BJ (cell line): ENCODE data around the gene DACT2. TPM values are rescaled to one million over a fixed set of nuclear protein-coding genes. Genes with fewer than 3 reads are reported as not detected.
"Not testable (repeated sequence)": the region's sequence is repeated elsewhere in the genome, so short reads cannot be mapped to it uniquely, and the experiment has no call there.

Experiments
- CTCF ChIA-PET: fragments of 350-600 bp; formaldehyde crosslinking; extraction: SDS; loops from one replicate; lab custom pipeline; 2021; ENCODE audit warnings: antibody characterized with exemption, inconsistent platforms; lab: Yijun Ruan, JAX
- POLR2A ChIA-PET: fragments of 300-600 bp; sonication (Branson Sonifier 250); formaldehyde crosslinking; extraction: SDS; loops from one replicate; lab custom pipeline; 2021; ENCODE audit warnings: antibody characterized with exemption; lab: Charles Lee
- DNase-seq: peaks from one replicate; pipeline ENCODE4 v3.0.0-alpha.2; 2011; ENCODE audit warnings: low read depth
- H3K27me3 ChIP-seq: 2 replicates; pipeline ENCODE4 v1.6.0; 2011; ENCODE audit warnings: low read length; ENCODE audit not compliant: control insufficient read depth, insufficient read depth
- H3K36me3 ChIP-seq: 2 replicates; pipeline ENCODE4 v1.5.1; 2011; ENCODE audit warnings: low read length; ENCODE audit not compliant: control insufficient read depth, insufficient read depth
- H3K4me3 ChIP-seq: 2 replicates; pipeline ENCODE4 v1.5.1; 2011; ENCODE audit warnings: low read depth, mild to moderate bottlenecking, control low read depth, low read length
- polyA plus RNA-seq: library from polyadenylated mRNA; depleted of rRNA; stranded (reverse); fragments of >200 nt; gene quantifications from 2 replicates; pipeline ENCODE4 v1.2.3, GENCODE V29; 2011
- TF ChIP-seq, protein P1 (sequence below): IDR thresholded peaks from 2 replicates; pipeline ENCODE4 v1.5.1; 2011; ENCODE audit warnings: low read depth, mild to moderate bottlenecking, control low read depth, inconsistent platforms, low read length, moderate library complexity; ENCODE audit not compliant: insufficient read depth

The DACT2 gene
- polyA plus RNA-seq, 1 experiment, result not detected

DNA sequence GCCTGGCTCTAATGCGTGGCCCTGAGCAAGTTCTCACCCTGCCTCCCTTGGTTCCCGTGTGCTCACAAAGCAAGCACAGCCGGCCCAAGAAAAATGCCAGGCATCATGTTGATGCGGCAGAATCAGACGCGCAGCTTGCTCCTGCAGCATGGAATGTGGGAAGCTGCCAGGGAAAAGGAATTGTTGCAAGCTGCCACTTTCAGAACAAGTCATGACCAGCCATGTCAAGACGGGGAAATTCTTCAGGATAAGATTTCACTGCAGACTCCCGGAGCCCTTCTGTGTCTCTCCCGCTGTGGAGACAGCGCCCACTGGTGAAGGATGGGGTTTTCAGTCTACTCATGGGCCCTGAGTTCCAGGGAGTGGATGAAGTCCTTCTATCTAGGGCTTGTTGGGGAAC, 4.6 kb downstream of the DACT2 start:
- CTCF ChIA-PET, result no interaction called here
- POLR2A ChIA-PET, result no interaction called here
- no peak overlapping the region for H3K4me3 ChIP-seq

DNA sequence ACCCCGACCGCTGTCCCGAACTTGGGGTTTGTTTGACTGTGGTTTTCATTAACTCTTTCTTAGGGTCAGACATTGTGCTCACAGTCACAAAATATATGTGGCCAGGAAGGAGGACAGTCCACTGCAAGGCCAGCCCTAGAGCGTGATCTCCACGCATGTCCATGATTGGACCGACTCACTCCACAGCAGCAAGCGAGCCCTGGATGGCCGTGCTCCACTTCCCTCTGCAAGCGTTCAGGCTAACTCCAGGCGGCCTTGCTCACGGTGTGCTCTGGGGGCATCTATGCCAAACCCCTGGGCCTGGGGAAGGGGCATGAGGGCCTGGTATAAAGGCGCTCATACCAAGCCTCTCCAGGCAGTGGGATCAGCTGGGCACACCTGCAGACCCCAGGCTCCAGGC, 5.6 kb downstream of the DACT2 start:
- Histone ChIP-seq H3K36me3 (no peaks in the 10 kb centered on the region), H3K27me3 (no peaks in the 10 kb centered on the region), H3K4me3 (no peak overlapping the region)
- DNase-seq, result no peak
- TF ChIP-seq, protein P1, sequence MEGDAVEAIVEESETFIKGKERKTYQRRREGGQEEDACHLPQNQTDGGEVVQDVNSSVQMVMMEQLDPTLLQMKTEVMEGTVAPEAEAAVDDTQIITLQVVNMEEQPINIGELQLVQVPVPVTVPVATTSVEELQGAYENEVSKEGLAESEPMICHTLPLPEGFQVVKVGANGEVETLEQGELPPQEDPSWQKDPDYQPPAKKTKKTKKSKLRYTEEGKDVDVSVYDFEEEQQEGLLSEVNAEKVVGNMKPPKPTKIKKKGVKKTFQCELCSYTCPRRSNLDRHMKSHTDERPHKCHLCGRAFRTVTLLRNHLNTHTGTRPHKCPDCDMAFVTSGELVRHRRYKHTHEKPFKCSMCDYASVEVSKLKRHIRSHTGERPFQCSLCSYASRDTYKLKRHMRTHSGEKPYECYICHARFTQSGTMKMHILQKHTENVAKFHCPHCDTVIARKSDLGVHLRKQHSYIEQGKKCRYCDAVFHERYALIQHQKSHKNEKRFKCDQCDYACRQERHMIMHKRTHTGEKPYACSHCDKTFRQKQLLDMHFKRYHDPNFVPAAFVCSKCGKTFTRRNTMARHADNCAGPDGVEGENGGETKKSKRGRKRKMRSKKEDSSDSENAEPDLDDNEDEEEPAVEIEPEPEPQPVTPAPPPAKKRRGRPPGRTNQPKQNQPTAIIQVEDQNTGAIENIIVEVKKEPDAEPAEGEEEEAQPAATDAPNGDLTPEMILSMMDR, result no peak
- ChIA-PET POLR2A (no interaction called here), CTCF (interaction anchor here (0.6 kb wide), 1 partner anchor 73 kb away, joined by 3 read pairs; no protein-coding TSS in a partner anchor)

More for the DNA sequence above, 4.6 kb downstream of the DACT2 start:
- no peaks in the 10 kb centered on the region for H3K36me3 ChIP-seq
- TF ChIP-seq, protein P1, result no peak
- H3K27me3 ChIP-seq, result no peaks in the 10 kb centered on the region
- DNase-seq, result no peak

DNA sequence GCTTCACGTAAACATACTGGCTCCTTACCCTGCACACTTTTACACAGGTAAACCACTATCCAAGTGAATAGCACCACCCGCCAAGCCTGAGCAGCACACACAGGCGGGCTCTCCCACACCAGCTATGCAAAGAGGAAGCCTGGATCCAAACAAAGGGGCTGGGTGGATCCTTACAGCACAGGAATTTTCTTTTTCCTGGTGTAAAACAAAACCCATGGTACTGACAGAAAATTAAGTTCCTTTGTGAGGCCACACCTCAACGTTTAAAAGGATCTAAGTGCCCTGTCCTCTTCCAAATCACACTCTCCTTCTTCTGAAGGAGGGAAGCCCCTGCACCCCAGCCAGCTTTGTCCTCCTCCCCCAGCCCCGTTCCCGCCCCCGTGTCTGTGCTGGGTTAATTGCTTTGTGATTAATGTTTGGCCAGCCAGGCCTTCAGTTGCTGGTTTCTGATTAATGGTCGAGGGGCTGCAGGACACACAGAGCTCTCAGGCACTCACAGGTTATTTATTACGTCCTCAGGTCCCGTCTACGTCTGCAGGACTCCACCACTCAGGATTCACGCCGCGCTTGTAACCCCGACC, 6.1 kb downstream of the DACT2 start:
- H3K27me3 ChIP-seq, result no peaks in the 10 kb centered on the region
- TF ChIP-seq, protein P1, result no peak
- ChIA-PET CTCF (interaction anchor here (0.6 kb wide), 1 partner anchor 72 kb away, joined by 3 read pairs; no protein-coding TSS in a partner anchor), POLR2A (no interaction called here)
- no peak for DNase-seq
- H3K36me3 ChIP-seq, result no peaks in the 10 kb centered on the region
- H3K4me3 ChIP-seq, result no peak overlapping the region

DNA sequence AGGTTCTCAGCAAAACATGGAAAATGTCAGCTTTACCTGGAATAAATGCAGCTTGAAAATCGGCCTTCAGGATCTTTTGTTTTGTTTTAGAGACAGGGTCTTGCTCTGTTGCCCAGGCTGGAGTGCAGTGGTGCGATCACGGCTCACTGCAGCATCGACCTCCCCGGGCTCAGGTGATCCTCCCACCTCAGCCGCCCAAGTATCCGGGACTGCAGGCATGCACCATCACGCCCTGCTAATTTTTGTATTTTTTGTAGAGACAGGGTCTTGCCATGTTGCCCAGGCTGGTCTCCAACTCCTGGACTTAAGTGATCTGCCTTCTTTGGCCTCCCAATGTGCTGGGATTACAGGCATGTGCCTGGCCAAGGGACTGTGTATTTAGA, 7.5 kb downstream of the DACT2 start:
- H3K36me3 ChIP-seq, H3K27me3 ChIP-seq, DNase-seq, H3K4me3 ChIP-seq, POLR2A ChIA-PET, CTCF ChIA-PET: not testable (repeated sequence)

DNA sequence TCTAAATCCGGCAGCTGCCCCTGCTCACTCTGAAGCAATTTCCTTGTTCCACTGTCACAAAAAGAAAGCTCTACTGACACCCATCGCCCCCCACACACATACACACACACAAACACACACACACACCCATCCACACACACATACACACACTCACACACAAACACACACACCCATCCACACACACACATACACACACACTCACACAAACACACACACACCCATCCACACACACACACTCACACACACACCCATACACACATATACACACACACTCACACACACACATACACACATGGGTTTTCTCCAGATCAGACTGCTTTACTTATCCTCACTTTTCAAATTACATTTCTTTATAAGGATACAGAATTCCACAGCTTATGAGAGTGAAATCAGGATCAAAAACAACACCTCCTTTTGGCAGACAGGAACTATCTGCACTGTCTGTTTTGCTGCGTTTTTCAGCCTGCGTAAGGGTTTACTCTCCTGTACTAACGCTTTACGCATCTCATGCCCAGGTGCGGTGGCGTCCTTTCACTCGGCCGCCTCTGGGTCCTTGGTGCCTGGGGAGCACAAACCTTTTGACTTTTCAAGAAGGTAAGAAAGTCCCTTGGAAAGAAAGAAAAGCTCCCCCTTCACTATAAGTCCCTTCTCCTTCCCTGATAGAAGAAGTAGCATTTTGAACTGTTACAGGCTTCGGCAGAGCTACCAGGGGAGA, 8.0 kb downstream of the DACT2 start:
- CTCF ChIA-PET, result no interaction called here
- H3K27me3 ChIP-seq, result no peaks in the 10 kb centered on the region
- H3K4me3 ChIP-seq, result no peak overlapping the region
- no peak for DNase-seq
- no peaks in the 10 kb centered on the region for H3K36me3 ChIP-seq
- TF ChIP-seq, protein P1, result no peak
- POLR2A ChIA-PET, result no interaction called here

DNA sequence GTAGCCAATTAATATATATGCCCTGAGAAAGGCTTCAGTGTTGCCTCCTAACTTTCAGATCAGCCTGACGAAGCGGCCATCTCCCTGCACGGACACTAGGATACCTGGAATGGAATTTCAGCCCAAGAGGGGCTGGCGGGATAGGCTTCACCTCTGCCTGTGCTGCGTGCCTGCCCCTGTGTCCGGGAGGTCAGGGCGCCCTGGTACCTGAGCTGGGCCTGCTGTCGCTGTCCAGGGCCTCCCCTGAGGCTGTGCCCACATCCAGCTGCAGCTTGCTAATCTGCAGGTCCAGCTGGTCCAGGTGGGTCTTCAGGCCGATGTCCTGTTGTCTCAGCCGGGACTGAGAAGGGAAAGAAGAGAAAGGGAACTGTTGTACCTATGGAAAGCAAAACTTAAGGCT, 8.6 kb downstream of the DACT2 start:
- no peak overlapping the region for H3K4me3 ChIP-seq
- DNase-seq, result no peak
- H3K27me3 ChIP-seq, result no peaks in the 10 kb centered on the region
- ChIA-PET CTCF (no interaction called here), POLR2A (no interaction called here)
- H3K36me3 ChIP-seq, result no peaks in the 10 kb centered on the region
- TF ChIP-seq, protein P1, result no peak
